ENCODE measurements around the gene PRRG3. TPM values are rescaled to one million over a fixed set of nuclear protein-coding genes. Genes with fewer than 3 reads are reported as not detected.
"Not testable (repeated sequence)": the region's sequence is repeated elsewhere in the genome, so short reads cannot be mapped to it uniquely, and the experiment has no call there.

PRRG3 gene
- total RNA-seq, 6 experiments from 2014 or later = not detected

GRCh38 chrX:151687635-151688034 is 7.6 kb upstream of the PRRG3 start:
- DNase-seq = no peak
- Mint-ChIP-seq H3K36me3 (ENCODE audit: low read depth) (no peaks in the 10 kb centered on the region), H3K9me3 (no peaks in the 10 kb centered on the region), H3K27ac (no peak overlapping the region), H3K4me3 (no peak overlapping the region), H3K4me1 (ENCODE audit: low read depth) (no peaks in the 10 kb centered on the region), H3K27me3 (ENCODE audit: insufficient read depth) (no peaks in the 10 kb centered on the region; the same call in 1 of the 2 replicates)
- TF ChIP-seq, protein P1, sequence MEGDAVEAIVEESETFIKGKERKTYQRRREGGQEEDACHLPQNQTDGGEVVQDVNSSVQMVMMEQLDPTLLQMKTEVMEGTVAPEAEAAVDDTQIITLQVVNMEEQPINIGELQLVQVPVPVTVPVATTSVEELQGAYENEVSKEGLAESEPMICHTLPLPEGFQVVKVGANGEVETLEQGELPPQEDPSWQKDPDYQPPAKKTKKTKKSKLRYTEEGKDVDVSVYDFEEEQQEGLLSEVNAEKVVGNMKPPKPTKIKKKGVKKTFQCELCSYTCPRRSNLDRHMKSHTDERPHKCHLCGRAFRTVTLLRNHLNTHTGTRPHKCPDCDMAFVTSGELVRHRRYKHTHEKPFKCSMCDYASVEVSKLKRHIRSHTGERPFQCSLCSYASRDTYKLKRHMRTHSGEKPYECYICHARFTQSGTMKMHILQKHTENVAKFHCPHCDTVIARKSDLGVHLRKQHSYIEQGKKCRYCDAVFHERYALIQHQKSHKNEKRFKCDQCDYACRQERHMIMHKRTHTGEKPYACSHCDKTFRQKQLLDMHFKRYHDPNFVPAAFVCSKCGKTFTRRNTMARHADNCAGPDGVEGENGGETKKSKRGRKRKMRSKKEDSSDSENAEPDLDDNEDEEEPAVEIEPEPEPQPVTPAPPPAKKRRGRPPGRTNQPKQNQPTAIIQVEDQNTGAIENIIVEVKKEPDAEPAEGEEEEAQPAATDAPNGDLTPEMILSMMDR (IDR thresholded peaks at IDR 0.05) = no peak

GRCh38 chrX:151688695-151689094 is 6.6 kb upstream of the PRRG3 start:
- TF ChIP-seq, protein P1 (IDR thresholded peaks at IDR 0.05) = no peak
- Mint-ChIP-seq H3K36me3 (ENCODE audit: low read depth) (no peaks in the 10 kb centered on the region), H3K27ac (no peak overlapping the region), H3K9me3 (no peaks in the 10 kb centered on the region), H3K4me1 (ENCODE audit: low read depth) (no peaks in the 10 kb centered on the region), H3K27me3 (ENCODE audit: insufficient read depth) (no peaks in the 10 kb centered on the region; the same call in 1 of the 2 replicates), H3K4me3 (no peak overlapping the region)
- DNase-seq = no peak

DNA sequence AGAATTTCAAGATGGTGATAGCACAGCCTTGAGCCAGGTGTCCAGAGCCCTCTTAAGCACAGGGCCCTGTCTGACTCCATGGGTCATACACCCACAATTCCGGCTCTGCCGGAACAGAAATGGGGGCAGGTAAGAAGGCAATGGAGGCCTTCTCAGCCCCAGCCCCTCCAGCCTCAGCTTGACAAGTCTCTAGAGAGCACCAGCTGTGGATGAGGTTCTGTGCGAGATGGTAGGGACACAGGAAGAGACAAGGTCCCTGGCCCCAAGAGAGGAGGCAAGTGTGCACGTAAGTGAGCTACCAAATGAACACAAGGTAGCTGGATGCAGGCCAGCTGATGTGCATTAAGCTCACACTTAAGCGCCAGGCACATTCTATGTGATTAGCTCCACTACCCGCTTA is 2.4 kb upstream of the PRRG3 start:
- DNase-seq = no peak
- Mint-ChIP-seq H3K27ac (no peak overlapping the region), H3K27me3 (ENCODE audit: insufficient read depth) (peaks cover 2% of the 10 kb centered on the region), H3K36me3 (ENCODE audit: low read depth) (no peaks in the 10 kb centered on the region), H3K4me3 (no peak overlapping the region), H3K4me1 (ENCODE audit: low read depth) (no peaks in the 10 kb centered on the region), H3K9me3 (peaks cover 5% of the 10 kb centered on the region; the same call in 1 of the 2 replicates)
- TF ChIP-seq, protein P1 (IDR thresholded peaks at IDR 0.05) = no peak

DNA sequence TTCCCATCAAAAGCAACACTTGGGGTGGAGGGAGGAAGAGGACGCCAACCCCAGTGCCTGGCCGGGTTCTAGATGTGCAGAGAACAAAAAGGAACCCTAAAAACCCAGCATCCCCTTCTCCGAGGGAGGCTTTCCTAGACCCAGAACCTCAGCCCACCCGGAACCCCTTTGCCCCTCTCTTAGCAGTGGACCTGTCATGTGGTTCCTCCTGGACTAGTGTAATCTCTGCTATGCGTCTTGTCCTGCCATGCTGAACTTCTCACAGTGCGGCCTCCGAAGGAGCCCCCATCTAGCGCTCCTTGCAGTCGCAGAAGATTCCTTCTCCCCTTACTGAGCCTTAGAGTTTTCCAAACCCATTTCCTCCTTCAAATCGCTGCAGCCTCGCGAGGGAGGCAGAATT is 1.1 kb upstream of the PRRG3 start:
- H3K27me3 Mint-ChIP-seq (ENCODE audit: insufficient read depth) = peaks cover 2% of the 10 kb centered on the region
- H3K4me3 Mint-ChIP-seq = no peak overlapping the region
- no peaks in the 10 kb centered on the region for H3K4me1 Mint-ChIP-seq (ENCODE audit: low read depth)

DNA sequence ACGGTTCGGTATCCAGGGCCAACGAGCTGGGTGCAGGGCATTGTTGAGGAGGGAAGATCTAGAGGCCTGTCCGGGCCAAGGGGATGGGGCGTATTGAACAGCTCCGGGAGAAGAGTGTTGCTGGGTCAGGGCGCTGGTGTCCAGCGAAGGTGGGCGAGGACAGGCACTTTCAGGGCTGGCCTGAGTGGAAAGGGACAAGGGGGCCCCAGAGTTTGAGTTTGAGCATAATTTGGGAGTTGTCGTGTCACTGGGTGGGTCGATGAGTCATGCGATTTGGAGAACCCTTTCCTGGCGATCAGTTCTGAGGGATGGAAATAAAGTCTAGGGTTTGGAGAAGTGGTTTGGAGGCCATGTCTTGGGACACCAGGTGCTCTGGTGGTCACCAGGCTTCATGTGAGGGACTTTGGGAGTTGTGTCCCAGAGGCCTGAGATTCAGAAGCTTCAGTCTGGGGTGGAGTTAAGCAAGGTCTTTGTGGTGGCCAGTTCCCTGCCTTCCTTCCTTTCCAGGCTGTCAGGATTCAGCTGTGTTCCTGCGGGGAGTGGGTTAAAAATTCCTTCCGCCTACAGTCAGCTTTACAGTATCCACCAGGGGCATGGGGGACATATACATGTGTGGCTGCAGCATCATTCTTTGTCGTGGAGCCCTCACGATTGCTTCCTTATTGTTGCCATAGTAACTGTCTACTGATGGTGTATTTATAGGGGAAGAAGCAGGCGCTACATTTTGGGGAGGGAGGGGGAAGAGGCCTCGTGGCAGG is 504 bp downstream of the PRRG3 start:
- peaks cover 5% of the 10 kb centered on the region; the same call in 1 of the 2 replicates for H3K9me3 Mint-ChIP-seq
- peaks cover 2% of the 10 kb centered on the region for H3K27me3 Mint-ChIP-seq (ENCODE audit: insufficient read depth)
- H3K4me3 Mint-ChIP-seq = no peak overlapping the region
- no peaks in the 10 kb centered on the region for H3K4me1 Mint-ChIP-seq (ENCODE audit: low read depth)
- no peak for DNase-seq
- no peaks in the 10 kb centered on the region for H3K36me3 Mint-ChIP-seq (ENCODE audit: low read depth)
- TF ChIP-seq, protein P1 (IDR thresholded peaks at IDR 0.05) = no peak
- H3K27ac Mint-ChIP-seq = no peak overlapping the region

More for the DNA sequence above, 1.1 kb upstream of the PRRG3 start:
- no peak for DNase-seq
- peaks cover 5% of the 10 kb centered on the region; the same call in 1 of the 2 replicates for H3K9me3 Mint-ChIP-seq
- no peaks in the 10 kb centered on the region for H3K36me3 Mint-ChIP-seq (ENCODE audit: low read depth)
- TF ChIP-seq, protein P1 (IDR thresholded peaks at IDR 0.05) = no peak
- no peak overlapping the region for H3K27ac Mint-ChIP-seq

DNA sequence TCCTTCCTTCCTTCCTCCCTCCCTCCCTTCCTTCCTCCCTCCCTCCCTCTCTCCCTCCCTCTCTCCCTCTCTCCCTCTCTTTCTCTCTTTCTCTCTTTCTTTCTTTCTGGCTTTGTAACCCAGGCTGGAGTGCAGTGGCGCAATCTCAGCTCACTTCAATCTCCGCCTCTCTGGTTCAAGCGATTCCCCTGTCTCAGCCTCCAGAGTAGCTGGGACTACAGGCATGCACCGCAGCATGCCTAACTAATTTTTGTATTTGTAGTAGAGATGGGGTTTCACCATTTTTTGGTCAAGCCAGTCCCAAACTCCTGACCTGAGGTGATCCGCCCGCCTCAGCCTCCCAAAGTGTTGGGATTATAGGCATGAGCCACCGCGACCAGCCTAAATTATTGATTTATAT is 1.8 kb downstream of the PRRG3 start:
- not testable (repeated sequence) for H3K36me3 Mint-ChIP-seq (ENCODE audit: low read depth); H3K27ac Mint-ChIP-seq; DNase-seq; H3K4me1 Mint-ChIP-seq (ENCODE audit: low read depth); H3K9me3 Mint-ChIP-seq; H3K27me3 Mint-ChIP-seq (ENCODE audit: insufficient read depth); H3K4me3 Mint-ChIP-seq

All from HFFc6 (cell line).